ENCODE data around the gene CDCP1. TPM values are rescaled to one million over a fixed set of nuclear protein-coding genes. Genes with fewer than 3 reads are reported as not detected.

CDCP1 gene
- total RNA-seq, 4 donors from 2014 or later = 0.12 to 0.82 (median 0.49) TPM

- Histone ChIP-seq H3K9me3 (no peaks in the 10 kb centered on the region), H3K4me3 (no peak overlapping the region), H3K27ac (no peak overlapping the region), H3K27me3 (no peaks in the 10 kb centered on the region), H3K4me1 (peaks cover 26 to 27% of the 10 kb centered on the region in 2 donors), H3K36me3 (no peaks in the 10 kb centered on the region)
- in situ Hi-C loops (cut with MboI; ENCODE audit: low sequenced_read_pairs in 4 of 4) (no loop called here), intact Hi-C loops (cut with DNase I; ENCODE audit: low total_unique reads) (no loop called here)
- DNase-seq (no peak), ATAC-seq (no peak)
- no peak for TF ChIP-seq CTCF (IDR thresholded peaks at IDR 0.05 in 4 of 5, conservative IDR thresholded peaks at IDR 0.05 in 1 of 5)
- TF ChIP-seq POLR2A (IDR thresholded peaks at IDR 0.05) = no peak
Observed at GRCh38 chr3:45176912-45177311, 30.7 kb upstream of the CDCP1 start.

GRCh38 chr3:45174234-45174633 lies 28.1 kb upstream of the CDCP1 start:
- TF ChIP-seq CTCF (IDR thresholded peaks at IDR 0.05 in 4 of 5, conservative IDR thresholded peaks at IDR 0.05 in 1 of 5) (no peak), POLR2A (IDR thresholded peaks at IDR 0.05) (no peak)
- intact Hi-C loops (cut with DNase I; ENCODE audit: low total_unique reads) (no loop called here), in situ Hi-C loops (cut with MboI; ENCODE audit: low sequenced_read_pairs in 4 of 4) (no loop called here)
- Histone ChIP-seq H3K4me3 (no peak overlapping the region), H3K4me1 (peaks cover 25 to 26% of the 10 kb centered on the region in 2 donors), H3K27ac (no peak overlapping the region), H3K36me3 (no peaks in the 10 kb centered on the region), H3K27me3 (no peaks in the 10 kb centered on the region), H3K9me3 (no peaks in the 10 kb centered on the region)
- no peak for DNase-seq
- ATAC-seq = no peak

GRCh38 chr3:45173776-45174175 lies 27.6 kb upstream of the CDCP1 start:
- Histone ChIP-seq H3K27ac (no peak overlapping the region), H3K4me3 (no peak overlapping the region), H3K4me1 (peaks cover 21% of the 10 kb centered on the region in 2 donors), H3K9me3 (no peaks in the 10 kb centered on the region), H3K27me3 (no peaks in the 10 kb centered on the region), H3K36me3 (no peaks in the 10 kb centered on the region)
- no peak for DNase-seq
- in situ Hi-C loops (cut with MboI; ENCODE audit: low sequenced_read_pairs in 4 of 4) = no loop called here
- intact Hi-C loops (cut with DNase I; ENCODE audit: low total_unique reads) = no loop called here
- no peak for ATAC-seq
- TF ChIP-seq POLR2A (IDR thresholded peaks at IDR 0.05) = no peak
- no peak for TF ChIP-seq CTCF (IDR thresholded peaks at IDR 0.05 in 4 of 5, conservative IDR thresholded peaks at IDR 0.05 in 1 of 5)

- H3K9me3 ChIP-seq = no peaks in the 10 kb centered on the region
- H3K27me3 ChIP-seq = no peaks in the 10 kb centered on the region
- intact Hi-C loops (cut with DNase I; ENCODE audit: low total_unique reads) = no loop called here
- in situ Hi-C loops (cut with MboI; ENCODE audit: low sequenced_read_pairs in 4 of 4) = no loop called here
- TF ChIP-seq POLR2A (IDR thresholded peaks at IDR 0.05) = no peak
- no peak for TF ChIP-seq CTCF (IDR thresholded peaks at IDR 0.05 in 4 of 5, conservative IDR thresholded peaks at IDR 0.05 in 1 of 5)
- peaks cover 8 to 25% of the 10 kb centered on the region in 2 donors for H3K4me1 ChIP-seq
- H3K36me3 ChIP-seq = no peaks in the 10 kb centered on the region
- H3K27ac ChIP-seq = no peak overlapping the region
- no peak overlapping the region for H3K4me3 ChIP-seq
- no peak for ATAC-seq
- DNase-seq = no peak
Observed at GRCh38 chr3:45171283-45171682, 25.1 kb upstream of the CDCP1 start.

GRCh38 chr3:45170096-45170495 lies 23.9 kb upstream of the CDCP1 start:
- TF ChIP-seq CTCF (IDR thresholded peaks at IDR 0.05 in 4 of 5, conservative IDR thresholded peaks at IDR 0.05 in 1 of 5) (no peak), POLR2A (IDR thresholded peaks at IDR 0.05) (no peak)
- DNase-seq = peak; percentile 68 to 74
- Histone ChIP-seq H3K9me3 (no peaks in the 10 kb centered on the region), H3K27ac (peak overlapping the region; percentile 43 to 73 (median 63)), H3K27me3 (no peaks in the 10 kb centered on the region), H3K36me3 (no peaks in the 10 kb centered on the region), H3K4me3 (no peak overlapping the region), H3K4me1 (peaks cover 8 to 25% of the 10 kb centered on the region in 2 donors)
- peak; percentile 49 to 76 for ATAC-seq
- in situ Hi-C loops (cut with MboI; ENCODE audit: low sequenced_read_pairs in 4 of 4) (no loop called here), intact Hi-C loops (cut with DNase I; ENCODE audit: low total_unique reads) (no loop called here)

All from gastrocnemius medialis (tissue), 4 donors.